Activated CD8-positive, alpha-beta T cell treated with anti-CD3 and anti-CD28 coated beads for 36 hours (primary cell): Measurements from ENCODE around the gene ADSS1. TPM values are rescaled to one million over a fixed set of nuclear protein-coding genes. Genes with fewer than 3 reads are reported as not detected.

ENCODE experiments used
- ATAC-seq: fragments of 200-7000 bp; cut with Tn5 transposase; one replicate; pipeline ENCODE4 v1.10.0; 2021; ENCODE audit warnings: mild to moderate bottlenecking, moderate library complexity
- CTCF ChIA-PET: fragments of 350-600 bp; sonication (Branson Sonifier 250); formaldehyde crosslinking; loops from one replicate; lab custom pipeline; 2021; ENCODE audit warnings: antibody characterized with exemption; lab: Charles Lee
- POLR2A ChIA-PET: fragments of 350-600 bp; sonication (Branson Sonifier 250); formaldehyde crosslinking; loops from one replicate; lab custom pipeline; 2021; ENCODE audit warnings: antibody characterized with exemption; lab: Charles Lee
- DNase-seq: peaks from one replicate; pipeline ENCODE4 v3.0.0-alpha.2; 2020
- H3K27ac Mint-ChIP-seq: one replicate; pipeline ENCODE4 v1.8.0; 2021; ENCODE audit warnings: mild to moderate bottlenecking, mixed read lengths
- H3K27me3 Mint-ChIP-seq: one replicate; pipeline ENCODE4 v1.8.0; 2021; ENCODE audit warnings: mixed read lengths
- H3K36me3 Mint-ChIP-seq: one replicate; pipeline ENCODE4 v1.8.0; 2021; ENCODE audit warnings: low read depth, mixed read lengths
- H3K4me1 Mint-ChIP-seq: one replicate; pipeline ENCODE4 v1.8.0; 2021; ENCODE audit warnings: low read depth, mixed read lengths
- H3K4me3 Mint-ChIP-seq: one replicate; pipeline ENCODE4 v1.8.0; 2021; ENCODE audit warnings: mild to moderate bottlenecking, moderate library complexity, mixed read lengths
- H3K9me3 Mint-ChIP-seq: one replicate; pipeline ENCODE4 v1.8.0; 2021; ENCODE audit warnings: mixed read lengths
- CTCF ChIP-seq: fragments of 200-600 bp; IDR thresholded peaks from one replicate; pipeline ENCODE4 v1.8.0; 2022; ENCODE audit warnings: antibody characterized with exemption, mild to moderate bottlenecking
- intact Hi-C: fragments of 100-400 bp; cut with micrococcal nuclease; formaldehyde crosslinking; loops from one replicate; pipeline ENCODE4 v1.10.0; 2022
- total RNA-seq, 2 experiments: library from RNA; stranded (reverse); gene quantifications; one replicate each; pipeline ENCODE4 v1.2.3, GENCODE V29; 2021

ADSS1 gene
- total RNA-seq, 2 experiments from 2014 or later: 2.7 to 3.0 TPM

- no peak for ATAC-seq
- Mint-ChIP-seq H3K9me3 (no peaks in the 10 kb centered on the region), H3K27ac (peak overlapping the region; percentile 71), H3K36me3 (no peaks in the 10 kb centered on the region), H3K4me1 (peaks cover 42% of the 10 kb centered on the region), H3K4me3 (peak overlapping the region; percentile 31), H3K27me3 (no peaks in the 10 kb centered on the region)
- ChIA-PET CTCF (interaction anchor here (1.0 to 2.9 kb wide), 4 partner anchors 10 to 138 kb away, joined by 3 to 14 read pairs (median 6); no protein-coding TSS in a partner anchor), POLR2A (interaction anchor here (0.6 to 2.1 kb wide), 4 partner anchors 10 to 711 kb away, joined by 3 to 22 read pairs (median 4); no protein-coding TSS in a partner anchor)
- intact Hi-C loops: no loop called here
- peak; percentile 36 for DNase-seq
- TF ChIP-seq CTCF: no peak
Measured at GRCh38 chr14:104687601-104688504, 36.2 kb upstream of the ADSS1 start.

DNA sequence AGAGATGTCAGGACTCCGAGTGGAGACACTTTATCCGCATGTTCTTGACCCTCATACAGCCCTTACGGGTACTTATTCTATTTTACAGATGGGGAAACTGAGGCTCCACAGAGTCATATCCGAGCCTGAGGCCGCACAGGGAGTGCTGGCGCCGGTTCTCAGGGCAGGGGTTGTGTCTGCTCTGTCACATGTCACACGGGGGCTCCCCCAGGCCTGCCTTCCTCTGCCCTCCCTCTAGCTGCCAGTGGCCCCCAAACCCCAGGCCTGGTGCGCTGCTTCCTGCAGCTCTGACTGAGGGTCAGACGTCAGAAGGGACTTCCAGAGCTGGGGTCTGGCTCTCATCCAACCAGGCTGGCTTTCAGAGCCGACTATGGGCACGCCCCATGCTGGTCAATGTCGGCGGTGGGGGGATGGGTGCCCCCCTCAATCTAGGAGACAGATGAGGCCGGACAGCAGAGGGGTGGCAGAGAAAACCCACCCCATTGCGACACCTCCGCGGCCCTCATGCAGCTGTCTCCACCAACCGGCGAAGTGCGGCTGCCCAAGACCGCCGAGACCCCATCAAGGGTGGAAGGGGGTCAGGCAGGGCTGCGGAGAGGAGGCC lies 35.4 kb upstream of the ADSS1 start:
- ChIA-PET CTCF (interaction anchor here (2.9 kb wide), 1 partner anchor 10 kb away, joined by 14 read pairs; no protein-coding TSS in a partner anchor), POLR2A (interaction anchor here (1.0 to 2.1 kb wide), 4 partner anchors 11 to 372 kb away, joined by 3 to 22 read pairs (median 4); partner anchors contain the start of gene SIVA1)
- TF ChIP-seq CTCF: no peak
- no peaks in the 10 kb centered on the region for H3K9me3 Mint-ChIP-seq
- H3K27me3 Mint-ChIP-seq: no peaks in the 10 kb centered on the region
- H3K4me3 Mint-ChIP-seq: peak overlapping the region; percentile 55
- no peaks in the 10 kb centered on the region for H3K36me3 Mint-ChIP-seq
- H3K27ac Mint-ChIP-seq: peak overlapping the region; percentile 20
- intact Hi-C loops: no loop called here
- H3K4me1 Mint-ChIP-seq: peaks cover 45% of the 10 kb centered on the region
- DNase-seq (peak; percentile 70), ATAC-seq (peak; percentile 51)

DNA sequence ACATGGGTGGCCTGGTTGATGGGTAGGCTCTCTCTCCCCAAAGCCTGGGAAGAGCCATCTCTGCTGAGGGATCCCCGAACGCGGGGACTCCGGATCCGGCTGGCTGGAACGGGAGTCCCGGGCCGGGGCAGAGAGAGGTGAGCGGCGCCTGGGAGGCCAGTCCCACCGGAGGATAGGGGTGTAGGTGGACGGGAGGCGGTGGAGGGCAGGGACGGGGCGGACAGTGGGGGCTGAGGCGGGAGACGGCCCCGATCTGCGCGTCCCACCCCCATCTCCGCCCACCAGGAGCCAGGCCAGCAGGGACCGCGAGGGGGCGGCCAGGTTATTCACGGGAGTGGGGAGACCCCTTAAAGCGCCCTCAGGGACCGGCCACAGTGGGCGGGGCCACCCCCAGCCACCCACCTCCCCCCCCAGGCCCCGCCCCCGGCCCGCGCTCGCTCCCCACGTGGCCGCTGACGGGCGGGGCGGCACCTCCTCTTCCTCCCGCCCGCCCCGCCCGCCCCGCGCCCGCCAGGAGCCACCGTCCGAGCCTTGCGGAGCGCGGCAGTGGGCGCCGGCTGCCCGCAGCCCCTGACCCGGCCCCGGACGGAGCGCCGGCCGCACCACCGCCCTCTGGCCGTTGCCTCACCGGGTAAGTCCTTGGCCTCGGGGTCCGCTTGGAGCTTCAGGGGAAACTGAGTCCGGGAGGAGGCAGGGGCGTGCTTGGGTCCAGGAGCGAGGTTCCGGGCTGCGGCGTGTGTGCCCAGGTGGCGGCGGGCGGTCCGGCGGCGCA lies 34.7 kb upstream of the ADSS1 start, which contains the start of gene INF2:
Gene INF2 (plus strand): TSS at position 510 of the 772 bp plus-strand sequence. CDS start 11,748 bp downstream, outside the sequence.
- no peaks in the 10 kb centered on the region for H3K9me3 Mint-ChIP-seq
- peak within 1 kb of the TSS; percentile 30 for H3K27ac Mint-ChIP-seq
- no peak for TF ChIP-seq CTCF
- DNase-seq (peak; percentile 65), ATAC-seq (peak; percentile 67)
- ChIA-PET CTCF (interaction anchor here (0.9 to 2.9 kb wide), 2 partner anchors 11 to 24 kb away, joined by 5 to 14 read pairs; no protein-coding TSS in a partner anchor), POLR2A (interaction anchor here (0.5 to 1.5 kb wide), 5 partner anchors 9 to 296 kb away, joined by 3 to 4 read pairs (median 3); partner anchors contain the start of genes CLBA1 and SIVA1)
- H3K4me1 Mint-ChIP-seq: peaks cover 48% of the 10 kb centered on the region
- no peaks in the 10 kb centered on the region for H3K36me3 Mint-ChIP-seq
- H3K27me3 Mint-ChIP-seq: no peaks in the 10 kb centered on the region
- intact Hi-C loops: no loop called here
- H3K4me3 Mint-ChIP-seq: peak within 1 kb of the TSS; percentile 79

GRCh38 chr14:104689881-104690711 lies 33.9 kb upstream of the ADSS1 start:
- ChIA-PET POLR2A (interaction anchor here (0.5 to 1.5 kb wide), 7 partner anchors 8 to 295 kb away, joined by 3 to 4 read pairs (median 3); partner anchors contain the start of genes CLBA1 and SIVA1), CTCF (interaction anchor here (0.9 to 1.3 kb wide), 2 partner anchors 11 to 24 kb away, joined by 3 to 5 read pairs; no protein-coding TSS in a partner anchor)
- Mint-ChIP-seq H3K27ac (peak overlapping the region; percentile 30), H3K36me3 (no peaks in the 10 kb centered on the region), H3K4me3 (peak overlapping the region; percentile 79), H3K27me3 (no peaks in the 10 kb centered on the region), H3K9me3 (no peaks in the 10 kb centered on the region), H3K4me1 (peaks cover 53% of the 10 kb centered on the region)
- ATAC-seq (no peak), DNase-seq (no peak)
- intact Hi-C loops: no loop called here
- no peak for TF ChIP-seq CTCF
